Coronary artery (tissue), 2 donors: ENCODE data around the gene HEBP1.
A peak's percentile ranks its signal among the peaks of the same experiment; 100 is the strongest.

ENCODE experiments used
- DNase-seq: peaks from one replicate; pipeline ENCODE4 v3.0.0-alpha.2; 2017; ENCODE audit warnings: low spot score
- H3K27ac ChIP-seq, 2 donors: fragments of 200-600 bp; sonication (generic); one replicate each; pipeline ENCODE4 v1.5.1; 2016 to 2019
- H3K4me3 ChIP-seq: fragments of 200-600 bp; sonication (generic); 2 replicates; pipeline ENCODE4 v1.5.1; 2016; ENCODE audit warnings: mild to moderate bottlenecking, moderate library complexity
- CTCF ChIP-seq: fragments of 200-600 bp; sonication (generic); IDR thresholded peaks from one replicate; pipeline ENCODE4 v1.5.1; 2019; ENCODE audit warnings: antibody characterized with exemption

The HEBP1 gene

GRCh38 chr12:12992418-12993130 is 7.5 kb downstream of the HEBP1 start:
- peak overlapping the region; percentile 17 for H3K4me3 ChIP-seq
- H3K27ac ChIP-seq, result peak overlapping the region; percentile 64 to 66

GRCh38 chr12:12990700-12991468 is 9.2 kb downstream of the HEBP1 start:
- Histone ChIP-seq H3K27ac (no peak overlapping the region), H3K4me3 (no peak overlapping the region)
- DNase-seq, result no peak
- no peak for TF ChIP-seq CTCF

More at GRCh38 chr12:12992418-12993130, 7.5 kb downstream of the HEBP1 start:
- peak; percentile 73 for DNase-seq
- TF ChIP-seq CTCF, result no peak

GRCh38 chr12:12987421-12987820 is 12.6 kb downstream of the HEBP1 start:
- no peak for TF ChIP-seq CTCF
- Histone ChIP-seq H3K4me3 (no peak overlapping the region), H3K27ac (no peak overlapping the region)
- no peak for DNase-seq

- TF ChIP-seq CTCF, result no peak
- no peak for DNase-seq
- Histone ChIP-seq H3K27ac (no peak overlapping the region), H3K4me3 (no peak overlapping the region)
Observed at GRCh38 chr12:12986775-12987331, 13.2 kb downstream of the HEBP1 start.

GRCh38 chr12:12985817-12986408 is 14.2 kb downstream of the HEBP1 start:
- TF ChIP-seq CTCF, result no peak
- Histone ChIP-seq H3K4me3 (no peak overlapping the region), H3K27ac (no peak overlapping the region)
- no peak for DNase-seq

GRCh38 chr12:12984149-12984548 is 15.9 kb downstream of the HEBP1 start:
- no peak overlapping the region for H3K27ac ChIP-seq
- no peak overlapping the region for H3K4me3 ChIP-seq

More at GRCh38 chr12:12984149-12984548, 15.9 kb downstream of the HEBP1 start:
- no peak for TF ChIP-seq CTCF
- no peak for DNase-seq
